COLO668 (cell line): ENCODE data around the gene C16orf82.

ENCODE experiments used
- DNase-seq: peaks from one replicate; lab custom pipeline; 2025; ENCODE audit not compliant: unreplicated experiment; lab: John Stamatoyannopoulos, UW

Gene C16orf82

GRCh38 chr16:27066668-27067537 is at the start of gene C16orf82:
Gene C16orf82 (plus strand): TSS chr16:27066927.
- DNase-seq: peak; percentile 2

- DNase-seq: no peak
Observed at GRCh38 chr16:27020031-27020430, 46.7 kb upstream of the C16orf82 start.

- DNase-seq: no peak
Observed at GRCh38 chr16:27024010-27024409, 42.7 kb upstream of the C16orf82 start.

GRCh38 chr16:27025581-27025980 is 41.1 kb upstream of the C16orf82 start:
- no peak for DNase-seq

- no peak for DNase-seq
Observed at GRCh38 chr16:27027971-27028370, 38.8 kb upstream of the C16orf82 start.

- DNase-seq: no peak
Observed at GRCh38 chr16:27028591-27029110, 38.1 kb upstream of the C16orf82 start.

GRCh38 chr16:27029525-27029924 is 37.2 kb upstream of the C16orf82 start:
- no peak for DNase-seq

- DNase-seq: no peak
Observed at GRCh38 chr16:27033281-27033979, 33.3 kb upstream of the C16orf82 start.

GRCh38 chr16:27040732-27041131 is 26.0 kb upstream of the C16orf82 start:
- no peak for DNase-seq

GRCh38 chr16:27046958-27047518 is 19.7 kb upstream of the C16orf82 start:
- DNase-seq: no peak

GRCh38 chr16:27048316-27048715 is 18.4 kb upstream of the C16orf82 start:
- no peak for DNase-seq

- DNase-seq: no peak
Observed at GRCh38 chr16:27049117-27049516, 17.6 kb upstream of the C16orf82 start.

- DNase-seq: no peak
Observed at GRCh38 chr16:27052007-27052406, 14.7 kb upstream of the C16orf82 start.

GRCh38 chr16:27053996-27054395 is 12.7 kb upstream of the C16orf82 start:
- no peak for DNase-seq

GRCh38 chr16:27058299-27058698 is 8.4 kb upstream of the C16orf82 start:
- DNase-seq: no peak

GRCh38 chr16:27070776-27071175 is 4.0 kb downstream of the C16orf82 start:
- no peak for DNase-seq

GRCh38 chr16:27073733-27074132 is 7.0 kb downstream of the C16orf82 start:
- DNase-seq: no peak

GRCh38 chr16:27080895-27081294 is 14.2 kb downstream of the C16orf82 start:
- DNase-seq: no peak

GRCh38 chr16:27083861-27084261 is 17.1 kb downstream of the C16orf82 start:
- no peak for DNase-seq

- DNase-seq: no peak
Observed at GRCh38 chr16:27084307-27085028, 17.7 kb downstream of the C16orf82 start.

- DNase-seq: no peak
Observed at GRCh38 chr16:27085182-27085581, 18.5 kb downstream of the C16orf82 start.
